ENCODE results near the gene GEMIN4. TPM values are rescaled to one million over a fixed set of nuclear protein-coding genes. Genes with fewer than 3 reads are reported as not detected.
"Not testable (repeated sequence)": the region's sequence is repeated elsewhere in the genome, so short reads cannot be mapped to it uniquely, and the experiment has no call there.

Gene GEMIN4
- polyA plus RNA-seq, 2 of the 4 experiments (the other 2 are of a cell fraction), result 36.1 to 47.6 TPM

DNA sequence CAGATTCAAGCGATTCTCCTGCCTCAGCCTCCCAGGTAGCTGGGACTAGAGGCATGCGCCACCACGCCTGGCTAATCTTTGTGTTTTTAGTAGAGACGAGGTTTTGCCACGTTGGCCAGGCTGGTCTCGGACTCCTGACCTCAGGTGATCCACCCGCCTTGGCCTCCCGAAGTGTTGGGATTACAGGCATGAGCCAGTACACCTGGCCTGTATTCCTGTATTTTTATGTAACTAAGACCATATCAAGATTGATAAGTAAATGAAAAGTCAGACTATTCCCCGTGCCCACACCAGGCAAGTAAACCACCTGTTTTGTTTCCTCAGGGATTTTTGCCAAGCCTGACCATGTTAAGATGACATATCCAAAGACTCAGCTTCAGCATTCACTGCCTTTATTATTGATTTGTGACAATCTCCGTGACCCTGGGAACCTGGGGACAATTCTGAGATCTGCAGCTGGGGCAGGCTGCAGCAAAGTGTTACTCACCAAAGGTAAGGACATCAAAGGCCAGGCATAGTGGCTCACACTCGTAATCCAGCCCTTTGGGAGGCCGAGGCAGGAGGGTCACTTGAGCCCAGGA is 35.7 kb upstream of the GEMIN4 start:
- DNase-seq (ENCODE audit: low read depth in 1 of 2, low spot score in 1 of 2) (no peak), ATAC-seq (no peak), FAIRE-seq (no peak)
- WGBS (ENCODE audit: missing lambda C conversion rate), result 87% methylated on average over 12 of the region's 12 CpGs
- H3K9me3 ChIP-seq, result no peaks in the 10 kb centered on the region
- no peak overlapping the region for H3K27ac ChIP-seq
- no peak overlapping the region for H3K4me3 ChIP-seq
- ChIA-PET POLR2A (interaction anchor here (1.7 kb wide), 1 partner anchor 13 kb away, joined by 3 read pairs; no protein-coding TSS in a partner anchor), CTCF (interaction anchor here (0.6 to 19.5 kb wide), 7 partner anchors 7 to 269 kb away, joined by 3 to 428 read pairs (median 4); partner anchors contain the start of genes NXN and TIMM22)
- H3K4me1 ChIP-seq, result peaks cover 15% of the 10 kb centered on the region
- TF ChIP-seq FOXS1 (CRISPR knock-in tag; IDR thresholded peaks at IDR 0.05), result no peak
- no peak for TF ChIP-seq RCOR1 (IDR thresholded peaks at IDR 0.05; ENCODE audit: low read depth, low read length)
- TF ChIP-seq POLR2AphosphoS2 (conservative IDR thresholded peaks at IDR 0.05; ENCODE audit: low read length), result no peak
- TF ChIP-seq BHLHE40 (IDR thresholded peaks at IDR 0.05; ENCODE audit: low read depth, low read length), result no peak
- no peak for TF ChIP-seq JUN (IDR thresholded peaks at IDR 0.05)
- no peak for TF ChIP-seq RAD21 (conservative IDR thresholded peaks at IDR 0.05 in 1 of 2, IDR thresholded peaks at IDR 0.05 in 1 of 2)
- no peak for TF ChIP-seq TP53 (CRISPR knock-in tag; IDR thresholded peaks at IDR 0.05)
- no peak for TF ChIP-seq FOSL2 (IDR thresholded peaks at IDR 0.05)
- no peak for TF ChIP-seq FOSL2 (CRISPR knock-in tag; IDR thresholded peaks at IDR 0.05)
- no peak for TF ChIP-seq HEYL (CRISPR knock-in tag; IDR thresholded peaks at IDR 0.05)
- TF ChIP-seq, protein P1, sequence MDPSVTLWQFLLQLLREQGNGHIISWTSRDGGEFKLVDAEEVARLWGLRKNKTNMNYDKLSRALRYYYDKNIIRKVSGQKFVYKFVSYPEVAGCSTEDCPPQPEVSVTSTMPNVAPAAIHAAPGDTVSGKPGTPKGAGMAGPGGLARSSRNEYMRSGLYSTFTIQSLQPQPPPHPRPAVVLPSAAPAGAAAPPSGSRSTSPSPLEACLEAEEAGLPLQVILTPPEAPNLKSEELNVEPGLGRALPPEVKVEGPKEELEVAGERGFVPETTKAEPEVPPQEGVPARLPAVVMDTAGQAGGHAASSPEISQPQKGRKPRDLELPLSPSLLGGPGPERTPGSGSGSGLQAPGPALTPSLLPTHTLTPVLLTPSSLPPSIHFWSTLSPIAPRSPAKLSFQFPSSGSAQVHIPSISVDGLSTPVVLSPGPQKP (IDR thresholded peaks at IDR 0.05; ENCODE audit: low read depth, low read length), result no peak
- TF ChIP-seq RFX5 (IDR thresholded peaks at IDR 0.05), result no peak
- TF ChIP-seq CHD2 (IDR thresholded peaks at IDR 0.05; ENCODE audit: low read length, partially characterized antibody), result no peak
- no peak for TF ChIP-seq EP300 (IDR thresholded peaks at IDR 0.05)
- TF ChIP-seq, protein P2, sequence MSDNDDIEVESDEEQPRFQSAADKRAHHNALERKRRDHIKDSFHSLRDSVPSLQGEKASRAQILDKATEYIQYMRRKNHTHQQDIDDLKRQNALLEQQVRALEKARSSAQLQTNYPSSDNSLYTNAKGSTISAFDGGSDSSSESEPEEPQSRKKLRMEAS (IDR thresholded peaks at IDR 0.05), result no peak
- TF ChIP-seq MAZ (IDR thresholded peaks at IDR 0.05; ENCODE audit: borderline replicate concordance, low read depth, low read length), result no peak
- TF ChIP-seq CBX8 (IDR thresholded peaks at IDR 0.05), result no peak
- no peak overlapping the region for H3K4me2 ChIP-seq

DNA sequence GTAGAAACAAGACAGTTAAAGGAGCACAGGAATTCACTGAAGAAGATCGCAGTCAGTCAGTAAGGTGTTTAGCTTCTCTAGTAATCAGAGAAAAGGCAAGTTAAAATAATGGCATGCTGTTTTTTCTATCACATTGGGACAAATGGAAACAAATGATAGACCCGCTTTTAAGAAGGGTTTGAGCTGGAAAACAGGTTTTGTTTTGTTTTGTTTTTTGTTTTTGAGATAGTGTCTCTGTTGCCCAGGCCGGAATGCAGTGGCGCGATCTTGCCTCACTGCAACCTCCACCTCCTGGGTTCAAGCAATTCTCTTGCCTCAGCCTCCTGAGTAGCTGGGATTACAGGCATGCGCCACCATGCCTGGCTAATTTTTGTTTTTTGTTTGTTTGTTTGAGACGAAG is 33.8 kb upstream of the GEMIN4 start:
- CTCF ChIA-PET, result interaction anchor here (0.6 to 19.5 kb wide), 11 partner anchors 9 to 374 kb away, joined by 3 to 428 read pairs (median 4); partner anchors contain the start of genes GEMIN4, NXN and TIMM22
- ATAC-seq; FAIRE-seq; H3K27ac ChIP-seq; H3K9me3 ChIP-seq; POLR2A ChIA-PET; DNase-seq (ENCODE audit: low read depth in 1 of 2, low spot score in 1 of 2); H3K4me3 ChIP-seq; H3K4me2 ChIP-seq: not testable (repeated sequence)
- whole genome bisulfite sequencing (ENCODE audit: missing lambda C conversion rate), result 92% methylated on average over 7 of the region's 7 CpGs
- peaks cover 18% of the 10 kb centered on the region for H3K4me1 ChIP-seq

DNA sequence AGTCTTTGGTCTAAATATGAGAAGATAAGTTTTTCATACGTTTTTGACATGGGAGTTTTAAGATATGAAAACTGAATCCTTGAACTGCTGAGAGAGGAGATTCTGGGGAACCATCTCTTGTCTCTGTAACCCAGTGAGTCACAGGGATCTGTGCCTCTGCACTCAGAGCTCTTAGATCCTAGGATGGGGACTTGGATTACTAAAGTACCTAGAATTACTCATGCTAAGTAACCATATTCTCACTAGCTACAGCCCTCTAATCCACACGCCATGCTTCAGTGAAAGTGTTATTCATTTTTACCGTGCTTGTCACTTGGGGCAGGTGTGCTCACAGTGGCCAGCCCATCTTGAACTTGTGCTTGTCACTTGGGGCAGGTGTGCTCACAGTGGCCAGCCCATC is 32.1 kb upstream of the GEMIN4 start:
- POLR2A ChIA-PET, result no interaction called here
- CTCF ChIA-PET, result interaction anchor here (1.0 to 1.7 kb wide), 3 partner anchors 14 to 197 kb away, joined by 3 to 4 read pairs (median 3); no protein-coding TSS in a partner anchor
- H3K4me2 ChIP-seq, result peak overlapping the region; percentile 97; the same call in 1 of the 3 replicates
- DNase-seq (ENCODE audit: low read depth in 1 of 2, low spot score in 1 of 2), result no peak
- peaks cover 22% of the 10 kb centered on the region for H3K4me1 ChIP-seq
- H3K9me3 ChIP-seq, result no peaks in the 10 kb centered on the region
- no peak for FAIRE-seq
- no peak for ATAC-seq
- WGBS (ENCODE audit: missing lambda C conversion rate), result 71% methylated on average over 3 of the region's 3 CpGs
- TF ChIP-seq CBX2 (IDR thresholded peaks at IDR 0.05; ENCODE audit: borderline replicate concordance, low read depth) (no peak), NR3C1 (IDR thresholded peaks at IDR 0.05) (no peak), SREBF2 (IDR thresholded peaks at IDR 0.05) (no peak), MAFK (IDR thresholded peaks at IDR 0.05; ENCODE audit: partially characterized antibody) (no peak), EP300 (IDR thresholded peaks at IDR 0.05) (no peak), RAD21 (conservative IDR thresholded peaks at IDR 0.05 in 1 of 2, IDR thresholded peaks at IDR 0.05 in 1 of 2) (no peak), ZFP36 (IDR thresholded peaks at IDR 0.05; ENCODE audit: borderline replicate concordance, partially characterized antibody) (no peak), HDAC2 (IDR thresholded peaks at IDR 0.05) (no peak), KDM1A (IDR thresholded peaks at IDR 0.05; ENCODE audit: low read depth) (no peak), SMC3 (IDR thresholded peaks at IDR 0.05) (no peak), HEYL (CRISPR knock-in tag; IDR thresholded peaks at IDR 0.05) (no peak)
- H3K4me3 ChIP-seq, result no peak overlapping the region
- no peak overlapping the region for H3K27ac ChIP-seq
